Retina (tissue), 1 donor: ENCODE data around the gene KCNQ5.

Source experiments
- DNase-seq: peaks from one replicate; pipeline ENCODE4 v3.0.0-alpha.2; 2016

Gene KCNQ5

DNA sequence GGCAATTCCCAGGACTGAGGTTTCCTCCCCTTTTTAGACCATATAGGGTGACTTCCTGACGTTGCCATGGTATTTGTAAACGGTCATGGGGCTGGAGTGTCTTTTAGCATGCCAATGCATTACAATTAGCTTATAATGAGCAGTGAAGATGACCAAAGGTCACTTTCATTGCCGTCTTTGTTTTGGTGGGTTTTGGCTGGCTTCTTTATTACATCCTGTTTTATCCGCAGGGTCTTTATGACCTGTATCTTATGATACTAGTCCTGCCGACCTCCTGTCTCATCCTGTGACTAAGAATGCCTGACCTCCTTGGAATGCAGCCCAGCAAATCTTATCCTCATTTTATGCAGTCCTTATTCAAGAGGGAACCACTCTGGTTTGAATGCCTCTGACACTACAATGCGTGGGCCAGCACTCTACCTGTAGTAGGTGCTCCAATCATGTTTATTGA, 190.1 kb downstream of the KCNQ5 start:
- DNase-seq: no peak

DNA sequence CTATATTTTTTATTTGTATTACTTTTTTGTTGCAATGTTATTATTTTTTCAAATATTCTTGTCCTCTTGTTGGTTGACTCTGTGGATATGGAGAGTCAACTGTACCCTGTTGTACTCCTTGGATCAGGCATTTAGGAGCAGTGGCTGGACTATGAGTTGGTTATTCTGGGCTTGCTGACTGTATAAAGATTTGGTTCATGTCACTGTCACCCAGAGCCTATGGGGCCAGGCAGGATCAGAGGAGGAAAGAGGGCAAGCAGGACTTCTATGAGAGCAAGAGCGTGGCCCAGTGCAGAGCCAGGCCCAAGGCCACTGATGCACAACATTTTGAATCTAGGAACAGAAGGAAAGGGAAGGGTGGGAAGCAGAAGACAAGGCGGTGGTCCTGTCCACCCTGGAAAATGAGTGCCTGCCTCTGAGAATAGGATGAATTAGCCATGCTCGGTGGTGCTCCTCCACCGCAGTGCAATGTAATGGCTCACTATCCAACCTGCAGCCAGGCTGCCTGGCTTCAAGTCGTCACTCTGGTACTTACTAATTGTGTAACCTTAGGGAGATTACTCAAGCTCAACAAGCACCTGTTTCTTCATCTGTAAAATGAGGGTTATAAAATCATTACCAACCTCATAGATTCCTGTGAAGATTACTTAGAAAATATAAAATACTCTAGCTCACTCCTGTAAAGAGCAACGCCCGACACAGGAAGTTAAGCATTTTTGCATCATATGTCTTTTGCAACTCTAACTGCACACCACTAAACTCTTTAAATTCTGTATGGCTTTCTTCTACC, 192.1 kb downstream of the KCNQ5 start:
- no peak for DNase-seq

DNA sequence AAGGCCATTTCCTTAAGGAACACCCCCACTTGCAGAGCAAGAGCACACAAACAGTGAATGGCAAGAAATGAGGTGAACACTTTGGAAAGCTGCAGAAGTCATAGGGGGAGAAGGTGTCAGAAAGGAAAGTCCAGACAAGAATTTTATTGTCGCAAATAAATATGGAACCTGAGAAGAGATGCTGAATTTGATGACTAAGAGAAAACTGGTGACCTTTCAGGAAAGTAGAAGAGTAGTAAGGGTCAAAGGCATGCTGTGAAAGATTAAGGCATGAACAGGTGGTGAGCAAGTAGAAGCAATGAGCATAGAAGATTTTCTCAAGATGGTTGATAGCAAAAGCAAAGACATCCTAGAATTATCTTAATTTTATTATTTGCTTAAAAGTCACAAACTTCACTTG, 194.2 kb downstream of the KCNQ5 start:
- no peak for DNase-seq

DNA sequence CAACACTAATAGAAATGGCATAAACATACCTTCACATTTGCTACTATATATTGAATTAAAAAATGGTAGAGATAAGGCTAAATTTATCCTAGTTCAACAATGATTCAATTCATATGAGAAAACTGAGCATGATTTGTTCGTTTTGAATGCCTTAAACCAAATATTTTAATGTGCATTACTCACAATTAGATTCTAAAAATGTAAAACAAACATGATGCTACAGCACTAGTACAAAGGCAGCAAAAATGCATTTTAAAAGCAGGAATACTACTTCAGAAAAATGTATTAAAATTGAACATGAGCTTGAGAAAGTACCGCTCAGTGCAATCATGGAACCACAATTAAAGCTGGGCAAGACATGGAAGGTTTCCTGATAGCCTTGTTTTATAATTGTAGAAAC, 195.3 kb downstream of the KCNQ5 start:
- DNase-seq: no peak

DNA sequence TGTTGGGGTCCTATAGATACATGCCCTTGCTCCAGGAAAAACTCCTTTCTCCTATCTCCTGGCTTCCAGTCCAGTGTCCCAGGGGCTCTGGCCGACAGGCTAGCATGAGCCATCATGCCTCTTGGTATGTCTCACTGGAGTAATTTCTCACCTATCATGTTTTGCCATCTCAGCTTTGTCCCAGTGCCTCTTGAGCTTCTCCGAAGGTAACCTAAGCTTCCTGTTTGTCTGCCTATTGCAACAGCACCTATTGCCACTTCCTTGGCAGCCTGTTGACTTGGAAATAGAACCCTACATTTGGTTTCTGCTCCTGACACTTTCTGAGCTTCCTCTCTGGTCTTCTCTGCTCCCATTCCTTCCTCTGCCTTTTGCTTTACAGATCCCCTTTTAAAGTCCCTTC, 197.7 kb downstream of the KCNQ5 start:
- no peak for DNase-seq

DNA sequence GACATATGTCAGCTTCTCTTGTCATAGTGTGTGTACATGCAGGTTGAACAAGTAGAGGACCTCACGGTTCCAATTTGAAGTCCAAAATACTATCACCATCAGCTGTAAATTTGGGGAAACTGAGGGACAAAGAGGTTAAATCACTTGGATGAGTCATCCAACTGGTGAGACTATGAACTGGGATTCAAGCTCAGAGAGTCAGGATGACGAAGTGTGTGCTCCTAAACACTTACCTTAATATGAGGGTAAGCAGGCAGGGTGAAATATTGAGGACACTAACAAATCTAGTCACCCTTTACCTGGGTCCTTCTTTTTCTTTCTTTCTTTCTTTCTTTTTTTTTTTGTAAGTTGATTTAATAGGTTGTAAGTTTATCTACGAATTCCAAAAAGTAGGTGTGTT, 198.3 kb downstream of the KCNQ5 start:
- no peak for DNase-seq

DNA sequence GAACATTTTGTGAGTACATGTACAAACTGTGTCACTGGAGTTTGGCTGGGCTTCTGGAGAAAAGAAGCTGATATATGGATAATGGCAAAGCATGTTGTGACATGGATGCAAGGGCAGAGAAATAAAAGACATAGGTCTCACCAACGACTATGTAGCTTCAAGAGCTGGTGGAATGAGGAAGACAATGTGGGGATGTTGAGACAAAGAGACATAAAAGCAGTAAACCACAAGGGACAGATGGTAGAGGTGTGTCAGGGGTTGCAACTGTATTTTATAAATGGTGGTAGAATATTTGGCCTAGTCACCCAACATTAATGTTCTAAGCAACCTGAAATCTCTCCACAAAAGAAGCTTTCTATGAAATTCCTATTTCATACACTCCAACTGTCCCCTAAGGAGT, 199.0 kb downstream of the KCNQ5 start:
- DNase-seq: no peak

DNA sequence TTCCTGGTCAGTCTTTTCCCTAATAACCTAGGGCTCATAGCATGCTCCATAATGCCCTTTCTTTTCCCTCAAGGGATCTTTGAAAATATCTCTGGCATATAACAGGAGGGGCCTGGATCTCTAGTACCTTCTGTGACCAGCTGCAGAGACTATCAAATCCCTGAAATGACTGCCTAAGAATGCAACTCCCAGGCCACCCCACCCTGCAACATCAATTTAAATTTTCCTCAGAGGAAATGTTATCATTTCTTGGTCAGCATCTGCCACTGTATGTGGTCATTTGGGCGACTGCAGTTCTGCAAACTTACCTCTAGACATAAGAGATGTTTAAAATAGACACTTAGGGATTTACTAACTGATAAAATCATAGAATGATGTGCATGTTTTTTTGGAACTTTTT, 200.2 kb downstream of the KCNQ5 start:
- DNase-seq: no peak

DNA sequence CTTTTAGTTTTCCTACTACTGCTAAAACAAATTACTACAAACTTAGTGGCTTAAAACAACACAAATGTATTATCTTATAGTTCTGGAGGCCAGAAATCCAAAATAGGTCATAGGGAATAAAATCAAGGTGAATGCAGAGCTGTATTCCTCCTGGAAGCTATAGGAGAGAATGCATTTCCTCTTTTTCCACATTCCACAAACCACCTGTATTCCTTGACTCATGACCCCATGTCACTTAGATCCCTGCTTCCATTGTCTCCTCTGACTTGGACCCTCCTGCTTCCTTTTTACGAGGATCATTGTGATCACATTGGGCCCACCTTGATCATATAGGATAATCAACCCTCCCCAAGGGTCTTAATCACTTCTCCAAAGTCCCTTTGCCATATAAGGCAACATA, 200.8 kb downstream of the KCNQ5 start:
- no peak for DNase-seq

DNA sequence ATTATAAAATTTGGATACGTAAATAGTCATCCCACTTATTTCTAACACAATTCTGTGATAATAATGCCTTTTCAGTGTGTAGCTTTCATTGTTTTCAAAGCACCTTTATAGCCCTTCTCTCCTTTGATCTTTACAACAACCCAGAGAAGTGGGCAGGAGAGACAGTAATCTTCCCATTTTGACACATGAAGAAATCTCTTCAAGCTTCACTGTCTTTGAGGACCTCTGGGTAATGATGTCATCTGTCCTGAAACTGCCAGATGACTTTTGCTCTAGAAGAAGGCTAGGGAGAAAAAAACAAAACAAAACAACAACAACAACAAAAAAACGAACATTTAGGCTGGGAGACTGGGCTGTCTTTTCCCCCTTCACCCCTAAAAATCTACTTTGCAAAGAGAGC, 203.0 kb downstream of the KCNQ5 start:
- DNase-seq: no peak

DNA sequence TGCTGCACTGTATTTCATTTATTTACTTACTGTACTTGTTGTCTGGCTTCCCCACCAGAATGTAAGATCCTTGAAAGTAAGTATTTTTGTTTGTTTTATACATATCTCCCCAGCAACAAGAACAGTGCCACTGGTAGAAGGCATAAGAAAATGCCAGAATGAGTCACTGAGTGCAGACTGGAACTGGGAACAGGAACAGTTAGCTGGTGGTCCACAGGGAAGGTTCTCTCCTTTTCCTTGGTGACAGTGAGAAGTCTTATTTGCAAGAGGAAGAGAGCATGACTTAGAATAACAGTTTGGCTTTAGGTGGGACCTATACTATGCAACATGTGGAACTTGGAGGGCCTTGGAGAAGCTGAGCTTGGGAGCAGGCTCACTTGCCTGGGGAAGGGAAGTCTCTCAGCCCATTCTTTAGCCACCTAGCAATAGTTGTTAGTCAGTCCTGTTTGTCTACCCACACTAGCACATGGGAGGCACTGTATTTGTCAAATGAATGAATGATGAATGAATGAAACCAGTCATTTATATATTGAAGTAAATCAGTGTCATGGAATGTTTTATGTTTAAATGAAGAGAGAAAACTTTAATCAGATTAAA, 203.5 kb downstream of the KCNQ5 start:
- DNase-seq: no peak

DNA sequence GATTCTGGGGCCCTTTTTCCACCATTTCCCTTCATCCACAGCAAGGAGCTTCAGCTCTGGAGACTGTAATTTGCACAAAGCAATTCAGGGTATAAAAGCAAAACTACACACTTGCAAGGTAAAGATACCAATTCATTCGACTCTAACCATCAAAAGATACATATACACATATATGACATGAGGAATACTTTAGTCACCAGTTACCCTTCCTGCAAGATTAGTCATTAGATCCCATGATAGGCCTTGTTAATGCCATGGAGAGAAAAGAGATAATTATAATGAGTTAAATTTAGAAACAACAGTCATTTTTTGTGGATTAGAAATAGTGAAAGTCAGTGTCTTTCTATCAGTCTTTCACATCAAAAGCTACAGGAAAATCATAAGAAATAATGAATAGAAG, 204.2 kb downstream of the KCNQ5 start:
- DNase-seq: no peak

DNA sequence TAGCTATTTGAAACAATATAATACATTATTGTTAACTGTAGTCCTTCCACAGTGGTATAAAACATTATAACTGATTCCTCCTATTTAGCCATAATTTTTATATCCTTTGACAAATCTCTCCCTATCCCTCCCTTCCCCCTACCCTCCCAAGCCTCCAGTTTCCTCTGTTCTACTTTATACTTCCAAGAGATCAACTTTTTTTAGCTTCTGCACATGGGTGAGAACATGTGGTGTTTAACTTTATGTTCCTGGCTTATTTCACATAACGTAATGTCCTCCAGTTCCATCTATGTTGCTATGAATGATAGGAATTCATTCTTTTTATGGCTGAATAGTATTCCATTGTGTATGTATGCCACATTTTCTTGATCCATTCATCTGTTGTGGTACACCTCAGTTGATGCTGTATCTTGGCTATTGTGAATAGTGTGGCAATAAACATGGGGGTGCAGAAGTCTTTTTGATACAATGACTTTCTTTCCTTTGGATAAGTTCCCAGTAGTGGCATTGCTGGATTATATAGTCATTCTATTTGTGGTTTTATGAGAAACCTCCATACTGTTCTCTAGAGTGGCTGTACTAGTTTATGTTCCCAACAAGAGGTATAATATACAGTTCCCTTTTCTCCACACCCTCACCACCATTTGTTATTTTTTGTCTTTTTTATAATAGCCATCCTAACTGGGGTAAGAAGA, 205.0 kb downstream of the KCNQ5 start:
- DNase-seq: no peak

DNA sequence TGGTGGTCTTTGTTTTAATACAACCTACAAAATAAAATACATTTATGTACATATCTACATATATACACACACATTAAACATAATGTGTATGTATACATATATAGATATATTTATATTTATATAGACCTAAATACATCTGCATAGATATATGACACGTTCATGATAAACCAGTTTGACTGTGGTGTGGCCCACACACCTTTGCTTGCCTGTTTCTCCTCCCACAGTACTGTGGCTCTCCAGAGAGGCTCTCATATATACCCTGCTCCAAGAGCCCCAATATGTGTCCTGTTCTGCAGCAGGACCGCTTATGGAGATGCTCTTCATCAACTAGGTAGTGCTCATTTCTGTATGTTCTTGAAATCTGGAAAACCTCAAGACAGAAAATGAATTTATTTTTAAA, 207.0 kb downstream of the KCNQ5 start:
- DNase-seq: no peak

DNA sequence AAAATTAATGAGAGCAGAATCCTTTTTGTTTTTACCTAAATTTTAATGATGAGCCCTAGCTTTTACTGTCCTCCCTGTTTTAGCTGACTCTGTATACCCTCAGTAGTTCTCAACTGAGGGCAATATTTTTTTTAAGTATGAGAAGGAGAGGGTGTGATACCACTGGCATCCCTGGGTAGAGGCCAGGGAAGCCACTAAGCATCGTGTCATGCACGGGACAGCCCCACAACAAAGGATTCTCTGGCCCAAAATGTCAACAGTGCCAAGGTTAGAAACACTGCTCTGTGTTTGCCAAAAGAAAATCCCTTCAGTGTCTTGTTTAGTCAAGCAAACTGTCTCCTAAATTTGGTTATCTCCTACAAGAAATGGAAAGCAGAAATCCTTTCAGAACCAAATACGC, 210.4 kb downstream of the KCNQ5 start:
- DNase-seq: no peak

DNA sequence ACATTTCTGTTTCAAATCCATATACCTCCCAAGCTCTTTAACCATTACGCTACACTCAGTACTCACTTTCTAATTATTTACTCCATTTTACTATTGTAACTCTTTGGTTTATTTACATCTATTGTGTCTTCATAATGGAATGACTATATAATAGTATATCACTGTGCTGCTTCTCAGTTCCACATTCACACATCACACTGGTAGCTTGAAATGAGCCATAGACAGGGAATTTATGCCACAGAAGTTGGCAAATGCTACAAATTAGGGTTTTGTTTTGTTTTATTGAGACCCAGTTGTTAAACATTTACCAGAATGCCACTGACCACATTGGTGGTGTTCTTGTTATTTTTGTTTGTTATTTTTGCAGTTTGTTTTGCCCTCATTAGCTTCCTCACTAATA, 213.9 kb downstream of the KCNQ5 start:
- DNase-seq: no peak

DNA sequence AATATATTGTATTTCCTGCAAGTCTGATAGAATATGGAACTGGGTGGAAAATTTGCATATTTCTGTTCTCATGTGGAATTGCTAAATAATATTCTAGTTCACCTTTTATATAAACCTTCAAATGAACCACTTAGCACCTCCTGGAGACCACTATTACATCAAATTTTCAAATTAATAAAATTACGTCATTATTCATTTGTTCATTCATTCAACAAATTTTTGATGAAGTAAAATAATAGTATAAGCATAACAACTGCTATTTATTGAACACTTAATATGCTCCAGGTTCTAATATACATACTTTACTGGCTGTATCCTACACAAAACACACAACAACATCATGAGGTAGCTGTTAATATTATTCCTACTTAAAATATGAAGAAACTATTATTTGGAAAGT, 215.1 kb downstream of the KCNQ5 start:
- no peak for DNase-seq

DNA sequence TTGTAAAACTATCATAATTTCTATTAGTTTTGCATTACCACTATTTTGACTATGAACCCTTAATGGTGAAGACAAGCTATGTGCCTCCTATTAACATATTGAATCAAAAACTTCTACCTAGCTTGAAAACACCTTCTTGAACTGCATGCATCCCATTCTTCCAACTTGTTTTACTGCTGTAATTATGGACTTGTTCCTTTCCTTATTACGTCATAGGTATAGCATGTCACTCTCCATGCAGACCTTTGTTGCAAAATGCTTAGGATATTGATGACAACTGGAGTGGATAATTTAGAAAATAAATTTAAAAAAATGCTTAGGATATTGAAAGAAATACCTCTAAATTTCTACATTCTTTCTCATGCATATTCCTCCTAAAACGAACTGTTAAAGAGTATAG, 219.3 kb downstream of the KCNQ5 start:
- DNase-seq: no peak

DNA sequence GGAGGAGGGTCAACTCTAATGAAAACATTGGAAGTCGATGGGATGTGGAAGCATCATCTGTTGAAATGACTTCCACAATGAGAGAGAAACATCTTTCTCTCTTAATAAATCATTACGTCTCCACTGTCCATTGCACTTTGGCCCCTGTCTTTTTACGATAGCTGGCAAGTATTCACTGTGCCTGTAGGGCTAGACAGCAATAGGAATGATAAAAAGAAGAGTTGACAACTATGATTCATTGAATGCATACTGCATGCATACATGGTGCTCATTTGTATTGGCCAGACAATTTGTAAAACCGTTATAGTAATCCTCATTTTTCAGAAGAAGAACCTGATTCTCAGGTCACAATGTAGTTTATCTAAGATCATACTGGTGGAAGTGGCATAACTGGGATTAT, 220.3 kb downstream of the KCNQ5 start:
- DNase-seq: no peak

DNA sequence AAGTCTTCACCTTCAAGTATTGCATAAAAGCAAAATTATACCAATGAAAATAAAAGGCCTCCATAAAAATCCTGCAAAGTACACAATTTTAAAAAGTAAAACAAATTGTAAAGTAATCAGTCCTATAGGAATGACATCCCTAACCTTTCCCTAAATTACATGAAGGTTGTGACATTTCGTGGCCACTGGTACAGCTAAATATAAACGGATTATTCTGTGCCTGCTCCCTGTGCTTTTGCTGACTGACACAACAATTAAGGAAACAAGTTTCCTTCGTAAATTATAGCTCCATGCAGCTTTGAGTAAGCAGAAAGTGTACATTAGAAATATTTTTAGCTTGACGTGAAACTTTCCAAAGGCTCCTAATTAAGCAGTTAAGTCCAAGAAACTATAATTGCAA, 222.8 kb downstream of the KCNQ5 start:
- no peak for DNase-seq

DNA sequence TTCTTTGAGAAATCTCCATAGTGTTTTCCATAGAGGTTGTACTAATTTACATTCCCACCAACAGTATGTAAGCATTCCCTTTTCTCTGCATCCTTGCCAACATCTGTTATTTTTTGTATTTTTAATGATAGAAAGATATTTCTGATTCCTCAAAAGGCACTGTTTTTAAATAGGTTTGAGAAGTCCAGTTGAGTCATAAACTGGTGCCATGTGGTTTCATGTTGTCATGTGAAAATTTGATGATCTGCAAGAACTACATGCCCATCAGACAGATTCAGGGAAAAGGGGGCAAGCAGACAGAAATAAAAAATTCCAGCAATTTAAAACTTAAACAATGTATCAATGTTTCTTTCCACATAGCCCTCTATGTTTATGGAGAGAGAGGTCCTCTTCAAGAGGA, 227.5 kb downstream of the KCNQ5 start:
- DNase-seq: no peak

DNA sequence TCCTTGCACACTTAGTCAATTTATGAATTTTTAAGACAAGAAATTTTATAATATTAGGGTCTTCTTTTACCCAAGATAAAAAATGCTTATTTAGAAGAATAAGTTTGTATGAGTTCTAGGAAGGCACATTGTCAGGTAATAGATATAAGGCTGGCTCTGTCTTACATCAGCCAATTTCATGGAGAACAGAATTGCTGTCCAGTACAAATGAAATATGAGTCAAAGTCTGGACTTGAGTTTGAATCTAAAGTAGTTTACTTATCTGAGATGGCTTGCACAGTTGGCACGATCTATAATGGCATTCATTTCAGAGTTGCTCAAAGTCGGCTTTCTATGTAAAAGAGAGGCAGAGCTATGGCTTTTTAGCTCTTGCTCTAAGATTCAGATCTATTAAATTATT, 228.2 kb downstream of the KCNQ5 start:
- no peak for DNase-seq

DNA sequence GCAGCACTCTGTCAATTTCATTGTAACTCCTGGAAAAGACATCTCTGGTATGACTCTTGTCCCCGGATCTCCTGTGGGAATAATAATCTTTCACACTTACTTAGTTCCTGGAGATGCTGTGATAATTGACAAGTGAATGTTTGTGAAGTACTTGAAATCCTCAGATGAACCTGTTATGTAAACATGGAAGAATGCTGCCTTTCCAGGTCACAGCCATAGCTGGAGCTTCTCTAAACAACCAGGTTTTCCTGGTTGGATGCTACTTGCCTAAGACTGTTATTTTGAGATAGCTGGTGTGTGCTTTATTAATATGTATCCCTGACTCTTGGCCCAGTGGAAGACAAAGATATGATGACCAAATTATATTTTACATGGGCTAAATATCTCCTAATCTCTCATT, 228.6 kb downstream of the KCNQ5 start:
- DNase-seq: no peak

DNA sequence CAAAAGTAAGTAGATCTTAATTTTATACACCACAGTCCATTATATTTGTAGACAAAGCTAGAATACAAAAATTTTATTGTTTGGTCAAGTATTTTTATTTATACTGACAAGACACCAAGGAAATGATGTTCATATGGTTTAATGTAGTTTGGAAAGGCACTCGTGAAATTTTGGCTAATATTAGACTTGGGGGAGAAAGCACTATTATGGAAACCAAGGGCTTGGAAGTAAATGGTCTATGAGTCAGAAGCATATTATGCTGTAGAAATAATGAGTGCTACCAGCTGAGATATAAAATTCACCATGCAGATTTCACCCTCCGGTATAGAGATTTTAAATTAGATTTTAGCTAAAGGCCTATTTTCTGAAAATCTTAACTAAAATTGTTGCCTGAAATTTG, 233.6 kb downstream of the KCNQ5 start:
- no peak for DNase-seq
